Uterus (tissue), 4 donors: ENCODE measurements around the gene PTPA. TPM values are rescaled to one million over a fixed set of nuclear protein-coding genes. Genes with fewer than 3 reads are reported as not detected.
A peak's percentile ranks its signal among the peaks of the same experiment; 100 is the strongest.

ENCODE experiments used
- DNase-seq, 2 donors: peaks; one replicate each; pipeline ENCODE4 v3.0.0-alpha.2; 2019 to 2020
- H3K27ac ChIP-seq, 2 donors: fragments of 200-600 bp; sonication (generic); 1 replicate in 1 of 2; 2 replicates in 1 of 2; pipeline ENCODE4 v1.5.1; 2016 to 2018
- H3K27me3 ChIP-seq, 2 donors: fragments of 200-600 bp; sonication (generic); one replicate each; pipeline ENCODE4 v1.5.1; 2018 to 2019; ENCODE audit warnings: control low read depth in 1 of 2
- H3K36me3 ChIP-seq, 2 donors: fragments of 200-600 bp; sonication (generic); one replicate each; pipeline ENCODE4 v1.5.1; 2019; ENCODE audit warnings: control low read depth in 1 of 2
- H3K4me1 ChIP-seq, 2 donors: fragments of 200-600 bp; sonication (generic); one replicate each; pipeline ENCODE4 v1.5.1; 2018 to 2019; ENCODE audit warnings: control low read depth in 1 of 2
- H3K4me3 ChIP-seq, 2 donors: fragments of 200-600 bp; sonication (generic); 1 replicate in 1 of 2; 2 replicates in 1 of 2; pipeline ENCODE4 v1.5.1; 2018 to 2019; ENCODE audit warnings: mild to moderate bottlenecking in 1 of 2
- H3K9me3 ChIP-seq, 2 donors: fragments of 200-600 bp; sonication (generic); one replicate each; pipeline ENCODE4 v1.5.1; 2019; ENCODE audit warnings: control low read depth in 1 of 2
- POLR2A ChIP-seq, 2 donors: fragments of 450-650 bp; IDR thresholded peaks; one replicate each; pipeline ENCODE4 v1.6.1; 2016; ENCODE audit warnings: antibody characterized with exemption in 2 of 2, mild to moderate bottlenecking in 1 of 2, moderate library complexity in 1 of 2
- intact Hi-C: fragments of 100-400 bp; cut with DNase I; formaldehyde crosslinking; loops from one replicate; pipeline ENCODE4 v1.15.1; 2023; ENCODE audit warnings: low total_unique reads
- total RNA-seq, 4 donors: library from RNA; depleted of rRNA in 3 of 4; stranded (reverse); fragments of >200 nt in 3 of 4; gene quantifications; one replicate each; pipeline versions ENCODE4 v1.1.0 to v1.2.4, GENCODE V29; 2014 to 2023
- TF ChIP-seq, protein P1 (sequence below), 4 experiments: fragments of 200-600 bp in 2 of 4; fragments of 450-650 bp in 2 of 4; sonication (generic) in 2 of 4; IDR thresholded peaks; one replicate each; pipeline ENCODE4 v1.5.1; 2016 to 2019; ENCODE audit warnings: antibody characterized with exemption in 4 of 4, mild to moderate bottlenecking in 2 of 4, moderate library complexity in 1 of 4
- donor health status: DM: yes; HTN: yes; CAD: no.

PTPA gene
- total RNA-seq, 4 donors from 2014 or later = 28.9 to 107 (median 62.1) TPM

DNA sequence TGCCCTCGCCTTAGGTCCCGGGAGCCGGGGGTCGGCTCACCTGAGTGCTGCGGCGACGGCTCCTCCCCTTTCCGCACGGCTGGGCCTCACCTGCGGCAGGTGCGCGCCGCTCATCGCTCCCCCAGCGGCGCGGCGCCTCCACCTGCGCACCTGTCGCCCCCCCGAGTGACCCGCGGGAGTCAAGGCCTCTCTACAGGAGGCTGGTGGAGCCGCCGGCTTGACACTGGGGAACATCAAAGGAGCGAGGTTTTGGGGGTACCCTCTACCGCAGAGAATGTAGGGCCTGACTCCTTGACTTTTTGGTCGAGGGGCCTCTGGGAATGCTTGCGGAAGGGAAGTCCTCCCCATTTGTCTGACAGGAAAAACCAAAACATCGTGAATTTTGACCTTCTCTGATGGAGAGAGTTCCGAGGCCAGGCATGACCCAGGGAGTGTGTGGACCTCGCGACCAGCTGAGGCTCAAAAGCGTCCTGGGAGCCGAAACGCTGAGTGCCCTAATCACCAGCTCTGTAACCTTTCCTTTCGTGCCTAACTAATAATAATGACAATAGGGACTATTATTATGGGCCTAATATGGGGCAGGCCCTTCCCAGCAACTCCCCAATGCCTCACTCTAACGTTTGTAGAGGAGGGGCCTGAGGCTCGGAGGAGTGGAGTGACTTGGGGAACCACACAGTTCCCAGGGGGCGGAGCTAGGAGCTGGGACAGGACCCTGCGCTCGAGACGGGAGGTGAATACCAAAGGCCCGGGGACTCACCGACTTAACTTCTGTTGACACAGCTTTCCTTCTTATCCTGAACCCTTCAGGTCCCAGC, 67.6 kb downstream of the PTPA start:
- Histone ChIP-seq H3K9me3 (no peaks in the 10 kb centered on the region), H3K4me3 (peak overlapping the region in 1 of 2 donors; percentile 7), H3K4me1 (peaks cover 0 to 6% of the 10 kb centered on the region in 2 donors), H3K36me3 (no peaks in the 10 kb centered on the region), H3K27ac (peak overlapping the region in 1 of 2 donors; percentile 97), H3K27me3 (no peaks in the 10 kb centered on the region)
- intact Hi-C loops = loop anchor here (10.0 kb wide), 3 partner anchors 146 to 316 kb away; no protein-coding TSS in a partner anchor
- DNase-seq = peak in 1 of 2 donors; percentile 42
- TF ChIP-seq, protein P1, sequence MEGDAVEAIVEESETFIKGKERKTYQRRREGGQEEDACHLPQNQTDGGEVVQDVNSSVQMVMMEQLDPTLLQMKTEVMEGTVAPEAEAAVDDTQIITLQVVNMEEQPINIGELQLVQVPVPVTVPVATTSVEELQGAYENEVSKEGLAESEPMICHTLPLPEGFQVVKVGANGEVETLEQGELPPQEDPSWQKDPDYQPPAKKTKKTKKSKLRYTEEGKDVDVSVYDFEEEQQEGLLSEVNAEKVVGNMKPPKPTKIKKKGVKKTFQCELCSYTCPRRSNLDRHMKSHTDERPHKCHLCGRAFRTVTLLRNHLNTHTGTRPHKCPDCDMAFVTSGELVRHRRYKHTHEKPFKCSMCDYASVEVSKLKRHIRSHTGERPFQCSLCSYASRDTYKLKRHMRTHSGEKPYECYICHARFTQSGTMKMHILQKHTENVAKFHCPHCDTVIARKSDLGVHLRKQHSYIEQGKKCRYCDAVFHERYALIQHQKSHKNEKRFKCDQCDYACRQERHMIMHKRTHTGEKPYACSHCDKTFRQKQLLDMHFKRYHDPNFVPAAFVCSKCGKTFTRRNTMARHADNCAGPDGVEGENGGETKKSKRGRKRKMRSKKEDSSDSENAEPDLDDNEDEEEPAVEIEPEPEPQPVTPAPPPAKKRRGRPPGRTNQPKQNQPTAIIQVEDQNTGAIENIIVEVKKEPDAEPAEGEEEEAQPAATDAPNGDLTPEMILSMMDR (IDR thresholded peaks at IDR 0.05) = no peak
- no peak for TF ChIP-seq POLR2A (IDR thresholded peaks at IDR 0.05)

DNA sequence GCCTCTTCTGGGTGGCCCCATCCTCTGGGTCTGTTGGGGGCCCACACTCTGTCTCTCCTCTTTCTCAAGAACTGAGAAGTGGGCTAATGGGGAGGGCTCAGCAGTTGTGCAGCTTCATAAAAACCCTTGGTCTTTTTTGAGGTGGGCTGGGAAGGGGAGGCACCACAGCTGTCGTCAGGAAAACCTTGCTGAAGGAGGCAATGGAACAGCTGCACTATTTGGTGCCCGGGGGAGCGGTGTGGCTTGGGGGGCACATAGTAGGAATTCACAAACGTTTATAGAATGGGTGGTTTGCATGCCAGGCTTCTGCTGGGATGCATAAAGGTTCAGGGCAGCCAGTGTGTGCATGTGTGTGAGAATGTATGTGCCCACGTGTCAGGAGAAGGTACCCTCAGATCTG, 70.0 kb downstream of the PTPA start:
- TF ChIP-seq, protein P1 (IDR thresholded peaks at IDR 0.05) = no peak
- TF ChIP-seq POLR2A (IDR thresholded peaks at IDR 0.05) = no peak
- no peak for DNase-seq
- H3K27ac ChIP-seq = no peak overlapping the region
- no peak overlapping the region for H3K4me3 ChIP-seq
- no peaks in the 10 kb centered on the region for H3K27me3 ChIP-seq
- intact Hi-C loops = loop anchor here (5.0 kb wide), 1 partner anchor 66 kb away; no protein-coding TSS in a partner anchor
- no peaks in the 10 kb centered on the region for H3K9me3 ChIP-seq
- H3K4me1 ChIP-seq = peaks cover 0 to 4% of the 10 kb centered on the region in 2 donors
- no peaks in the 10 kb centered on the region for H3K36me3 ChIP-seq

DNA sequence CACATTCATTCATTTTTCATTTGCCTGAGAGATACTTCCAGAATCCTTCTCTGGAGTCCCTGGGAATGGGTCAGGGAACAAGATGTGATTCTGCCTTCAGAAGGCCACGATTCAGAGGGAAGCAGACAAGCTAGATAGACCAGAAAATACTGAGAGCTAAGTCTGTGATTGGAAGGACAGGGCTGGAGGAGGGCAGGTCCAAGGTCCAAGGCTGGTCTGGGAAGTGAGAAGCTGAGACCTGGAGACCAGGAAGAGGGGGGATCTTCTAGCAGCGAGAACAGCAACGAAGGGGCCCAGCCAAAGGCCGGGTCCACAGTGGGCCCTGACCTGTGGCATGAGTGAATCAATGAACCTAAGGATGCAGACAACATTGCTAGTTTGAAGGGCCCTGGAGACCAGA, 70.9 kb downstream of the PTPA start:
- no peaks in the 10 kb centered on the region for H3K9me3 ChIP-seq
- no peak for DNase-seq
- H3K27ac ChIP-seq = no peak overlapping the region
- intact Hi-C loops = loop anchor here (5.0 kb wide), 1 partner anchor 65 kb away; no protein-coding TSS in a partner anchor
- no peak for TF ChIP-seq POLR2A (IDR thresholded peaks at IDR 0.05)
- TF ChIP-seq, protein P1 (IDR thresholded peaks at IDR 0.05) = no peak
- H3K4me1 ChIP-seq = peaks cover 0 to 4% of the 10 kb centered on the region in 2 donors
- H3K4me3 ChIP-seq = no peak overlapping the region
- H3K27me3 ChIP-seq = no peaks in the 10 kb centered on the region
- H3K36me3 ChIP-seq = no peaks in the 10 kb centered on the region

DNA sequence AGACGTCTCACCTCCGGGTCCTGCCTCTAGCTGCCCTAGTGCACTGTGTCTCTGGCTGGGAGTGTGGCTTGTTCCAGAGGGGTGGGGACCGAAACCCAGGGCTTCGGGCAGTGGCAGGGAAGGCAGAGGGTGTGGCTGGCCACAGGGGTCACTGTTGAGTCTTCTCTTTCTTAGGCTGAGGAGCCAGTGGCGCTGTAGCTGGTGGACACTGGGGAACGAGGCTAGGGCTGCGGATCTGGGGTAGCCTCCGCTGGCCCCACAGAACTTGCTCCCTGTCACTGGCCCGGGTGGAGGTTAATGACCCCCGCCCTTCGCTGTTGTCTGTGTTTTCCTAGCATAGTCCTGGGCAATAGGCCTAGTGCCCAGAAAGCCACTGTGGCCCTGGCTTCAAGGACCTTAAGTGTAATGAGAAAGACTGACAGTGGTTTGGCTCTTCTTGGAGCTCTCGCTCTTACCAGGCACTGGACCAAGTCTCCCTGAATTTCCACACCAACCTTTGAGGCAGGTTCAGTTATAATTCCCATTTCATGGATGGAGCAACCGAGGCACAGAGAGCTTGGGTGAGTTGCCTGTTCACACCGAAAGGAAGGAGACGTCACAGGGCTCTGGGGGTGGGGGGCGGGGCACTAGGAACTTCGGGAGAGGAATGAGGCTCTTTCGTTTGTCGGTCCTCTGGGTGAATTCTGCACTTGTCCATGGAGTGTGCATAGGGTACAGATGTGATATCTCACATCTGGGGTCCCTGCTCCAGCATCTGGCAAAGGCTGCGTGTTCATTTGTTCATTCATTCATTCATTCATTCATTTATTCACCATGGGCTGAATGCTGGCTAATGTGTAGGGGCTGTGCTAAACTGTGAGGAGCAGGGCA, 71.6 kb downstream of the PTPA start:
- Histone ChIP-seq H3K4me3 (no peak overlapping the region), H3K36me3 (no peaks in the 10 kb centered on the region), H3K27ac (no peak overlapping the region), H3K9me3 (no peaks in the 10 kb centered on the region), H3K27me3 (no peaks in the 10 kb centered on the region), H3K4me1 (peaks cover 0 to 4% of the 10 kb centered on the region in 2 donors)
- TF ChIP-seq POLR2A (IDR thresholded peaks at IDR 0.05) = no peak
- TF ChIP-seq, protein P1 (IDR thresholded peaks at IDR 0.05) = peak in 2 of 4 experiments; percentile 28 to 31
- intact Hi-C loops = loop anchor here (5.0 kb wide), 1 partner anchor 64 kb away; no protein-coding TSS in a partner anchor
- DNase-seq = no peak
